Measurements from ENCODE around the gene ANK2. TPM values are rescaled to one million over a fixed set of nuclear protein-coding genes. Genes with fewer than 3 reads are reported as not detected.

Gene ANK2
- total and polyA plus RNA-seq, 2 experiments from 2014 or later, result 7.7 to 40.4 TPM

DNA sequence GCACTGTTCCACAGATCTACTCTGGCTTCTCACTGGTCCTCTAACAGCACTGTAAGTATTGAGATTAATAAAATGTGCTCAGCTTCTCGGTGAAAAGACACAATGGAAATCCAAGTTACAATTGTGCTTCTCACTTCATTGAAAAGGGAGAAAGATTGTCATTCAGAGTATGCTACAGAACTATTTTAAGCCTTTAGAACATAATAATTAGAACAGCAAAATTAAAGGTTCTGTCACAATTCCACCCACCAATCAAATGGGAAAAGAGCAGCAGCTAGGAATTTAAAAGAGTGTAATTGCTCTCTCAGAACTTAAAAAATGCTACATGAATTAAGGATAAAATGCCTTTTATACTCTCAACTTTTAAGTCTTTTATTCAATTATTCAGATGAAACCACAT lies 329.4 kb downstream of the ANK2 start:
- Mint-ChIP-seq H3K4me3 (no peak overlapping the region), H3K27me3 (ENCODE audit: insufficient read depth, low read depth, poor library complexity) (no peaks in the 10 kb centered on the region), H3K9me3 (no peaks in the 10 kb centered on the region), H3K4me1 (no peaks in the 10 kb centered on the region), H3K36me3 (ENCODE audit: low read depth) (peaks cover 19% of the 10 kb centered on the region), H3K27ac (no peak overlapping the region)
- H3K27ac ChIP-seq (ENCODE audit: low read depth), result no peak overlapping the region
- H3K4me2 ChIP-seq, result no peak overlapping the region
- H3K4me3 ChIP-seq, result no peak overlapping the region
- H3K4me1 ChIP-seq (ENCODE audit: insufficient read depth), result no peaks in the 10 kb centered on the region
- no peaks in the 10 kb centered on the region for H3F3A ChIP-seq (replicated peaks; ENCODE audit: low read depth)
- H3K27me3 ChIP-seq (ENCODE audit: insufficient read depth), result no peaks in the 10 kb centered on the region
- no peak for ATAC-seq
- no peaks in the 10 kb centered on the region for H4K20me1 ChIP-seq (replicated peaks; ENCODE audit: insufficient read depth)
- no peak overlapping the region for H2AFZ ChIP-seq
- no peak for DNase-seq (ENCODE audit: low spot score)
- no peaks in the 10 kb centered on the region for H3K79me2 ChIP-seq (replicated peaks; ENCODE audit: insufficient read depth)
- no peaks in the 10 kb centered on the region for H3K9me2 ChIP-seq (ENCODE audit: insufficient read depth)
- no peak for TF ChIP-seq CREB1 (CRISPR knock-in tag; IDR thresholded peaks at IDR 0.05; ENCODE audit: low read depth)
- TF ChIP-seq JUNB (IDR thresholded peaks at IDR 0.05; ENCODE audit: unreplicated experiment), result no peak
- TF ChIP-seq NANOG (IDR thresholded peaks at IDR 0.05; ENCODE audit: borderline replicate concordance), result no peak
- TF ChIP-seq REST (IDR thresholded peaks at IDR 0.05; ENCODE audit: unreplicated experiment), result no peak
- TF ChIP-seq CTCF (conservative IDR thresholded peaks at IDR 0.05; ENCODE audit: low read depth in 2 of 2), result no peak
- no peak for TF ChIP-seq STAT1 (IDR thresholded peaks at IDR 0.05; ENCODE audit: unreplicated experiment)
- TF ChIP-seq ZNF462 (CRISPR knock-in tag; IDR thresholded peaks at IDR 0.05), result no peak
- H3K36me3 ChIP-seq (ENCODE audit: insufficient read depth), result peaks cover 9% of the 10 kb centered on the region; the same call in 1 of the 2 replicates
